ENCODE measurements around the gene C19orf25. TPM values are rescaled to one million over a fixed set of nuclear protein-coding genes. Genes with fewer than 3 reads are reported as not detected.
A peak's percentile ranks its signal among the peaks of the same experiment; 100 is the strongest.

The C19orf25 gene
- total and polyA plus RNA-seq, 9 donors: 1.1 to 26.3 (median 22.2) TPM

DNA sequence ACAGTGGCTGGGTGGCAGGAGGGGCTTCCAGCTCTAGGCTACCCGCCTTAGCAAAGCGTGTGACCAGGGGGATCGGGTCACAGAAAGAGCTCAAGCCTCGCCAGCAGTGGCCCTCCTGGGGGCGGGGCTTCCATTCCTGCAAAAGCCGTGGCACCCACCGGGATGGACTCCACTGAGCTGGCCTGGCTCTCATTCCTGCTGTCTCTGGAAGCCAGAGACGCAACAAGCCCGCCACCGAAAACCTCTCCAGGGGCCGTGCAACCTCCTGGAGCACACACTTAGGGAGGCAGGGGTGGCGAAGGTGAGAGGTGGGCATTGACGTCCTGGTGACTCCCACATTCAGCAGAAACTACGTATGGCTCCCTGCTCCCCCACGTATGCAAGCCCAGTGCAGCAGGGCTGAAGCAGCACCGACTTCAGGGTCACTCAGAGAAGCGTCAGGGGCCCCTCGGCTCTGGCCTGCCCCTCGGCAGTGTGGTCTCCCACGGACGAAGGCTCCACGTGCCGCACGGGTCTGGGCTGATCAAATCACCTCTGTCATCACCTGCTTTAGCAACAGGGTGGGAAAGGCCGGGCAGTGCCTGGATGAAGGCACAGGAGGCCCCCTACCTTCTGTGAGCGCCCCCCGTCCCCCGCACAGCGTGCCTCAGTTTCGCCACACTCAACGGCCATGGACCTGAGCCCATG lies 3.1 kb downstream of the C19orf25 start:
- peak in 1 of 5 donors; percentile 27 for DNase-seq
- TF ChIP-seq EP300 (IDR thresholded peaks at IDR 0.05) (no peak), POLR2A (IDR thresholded peaks at IDR 0.05) (no peak), CTCF (IDR thresholded peaks at IDR 0.05) (no peak)
- Histone ChIP-seq H3K27me3 (no peaks in the 10 kb centered on the region), H3K9me3 (no peaks in the 10 kb centered on the region), H3K4me1 (ENCODE audit: insufficient read depth) (peaks cover 9% of the 10 kb centered on the region), H3K27ac (no peak overlapping the region), H3K36me3 (no peaks in the 10 kb centered on the region), H3K4me3 (no peak overlapping the region)
- intact Hi-C loops (cut with DNase I): no loop called here
- WGBS, 3 donors: 84 to 90% (median 89%) methylated on average over 29 to 31 of the region's 31 CpGs

DNA sequence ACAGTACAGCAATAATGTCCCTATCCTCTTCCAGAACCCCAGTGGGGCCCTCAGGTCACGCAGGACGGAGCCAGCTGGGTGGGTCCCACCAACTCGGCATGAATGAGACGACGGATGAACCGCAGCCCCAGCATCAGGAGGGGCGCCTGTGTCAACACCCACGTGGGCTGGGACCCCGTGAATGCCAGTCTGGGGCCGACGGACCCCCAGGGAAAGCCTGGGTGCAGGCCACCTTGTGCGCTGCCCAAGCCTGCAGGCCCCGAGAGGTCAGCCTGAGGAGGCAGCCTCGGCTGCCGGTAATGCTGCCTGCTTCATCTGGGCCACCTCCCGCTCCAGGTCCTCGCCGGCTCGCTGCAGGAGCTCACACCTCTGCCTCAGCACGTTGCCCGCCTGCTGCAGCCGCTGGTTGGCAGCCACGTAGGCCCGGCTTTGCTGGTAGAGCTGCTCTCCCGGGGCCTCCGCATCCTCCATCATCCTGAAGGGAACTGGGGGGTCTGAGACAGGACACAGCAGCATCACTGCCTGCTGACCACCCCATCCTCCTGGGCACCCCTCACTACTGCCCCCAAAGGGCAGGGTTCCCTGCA lies 4.2 kb downstream of the C19orf25 start:
- Histone ChIP-seq H3K9me3 (no peaks in the 10 kb centered on the region), H3K27ac (no peak overlapping the region), H3K27me3 (no peaks in the 10 kb centered on the region), H3K4me3 (no peak overlapping the region), H3K4me1 (ENCODE audit: insufficient read depth) (peaks cover 19% of the 10 kb centered on the region), H3K36me3 (no peaks in the 10 kb centered on the region)
- intact Hi-C loops (cut with DNase I): no loop called here
- 86 to 90% (median 89%) methylated on average over 21 to 26 of the region's 26 CpGs for WGBS, 3 donors
- peak in 1 of 5 donors; percentile 25 for DNase-seq
- TF ChIP-seq EP300 (IDR thresholded peaks at IDR 0.05) (no peak), POLR2A (IDR thresholded peaks at IDR 0.05) (no peak), CTCF (IDR thresholded peaks at IDR 0.05) (no peak)

DNA sequence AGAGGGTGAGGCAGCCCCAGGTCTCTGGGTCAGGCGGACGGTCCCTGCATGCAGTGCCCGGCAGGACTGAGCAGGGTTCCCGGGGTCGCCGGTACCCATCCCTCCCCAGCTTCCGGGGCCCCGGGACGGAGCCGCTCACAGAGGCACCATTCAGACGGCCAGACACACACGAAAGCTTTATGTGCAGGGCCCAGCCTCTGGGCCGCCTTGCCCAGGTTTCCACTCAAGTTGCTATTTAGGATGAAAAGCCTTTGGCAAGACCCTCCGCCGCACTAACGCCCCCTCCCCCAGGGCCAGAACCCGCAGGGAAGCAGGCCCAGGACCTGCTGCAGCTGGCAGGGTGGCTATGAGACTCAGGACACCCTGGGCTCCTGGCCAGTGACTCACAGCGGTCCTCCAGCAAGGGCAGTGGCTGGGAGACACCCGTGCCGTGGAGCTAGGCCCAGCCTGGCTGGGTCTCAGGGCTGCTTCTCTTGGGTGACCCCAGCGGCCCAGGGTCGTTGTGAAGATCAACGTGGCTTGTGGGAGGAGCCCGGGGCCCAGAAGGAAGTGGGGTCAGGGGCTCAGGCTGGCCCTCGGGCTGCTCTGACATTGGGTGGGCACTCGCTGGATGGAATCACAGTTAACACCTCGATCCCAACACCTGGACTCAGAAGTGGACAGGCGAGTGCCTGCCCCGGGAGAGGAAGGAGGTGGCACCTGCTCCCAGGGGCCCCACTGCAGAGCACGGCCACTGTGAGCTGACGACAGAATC lies 4.8 kb downstream of the C19orf25 start:
- 71 to 79% (median 74%) methylated on average over 19 to 31 of the region's 31 CpGs for WGBS, 3 donors
- H3K27ac ChIP-seq: no peak overlapping the region

More for the DNA sequence above, 4.8 kb downstream of the C19orf25 start:
- no peaks in the 10 kb centered on the region for H3K36me3 ChIP-seq
- H3K4me3 ChIP-seq: no peak overlapping the region
- peaks cover 22% of the 10 kb centered on the region for H3K4me1 ChIP-seq (ENCODE audit: insufficient read depth)
- H3K9me3 ChIP-seq: no peaks in the 10 kb centered on the region
- no peaks in the 10 kb centered on the region for H3K27me3 ChIP-seq
- TF ChIP-seq EP300 (IDR thresholded peaks at IDR 0.05) (no peak), CTCF (IDR thresholded peaks at IDR 0.05) (no peak), POLR2A (IDR thresholded peaks at IDR 0.05) (no peak)
- peak in 2 of 5 donors; percentile 14 to 38 for DNase-seq
- intact Hi-C loops (cut with DNase I): no loop called here
